ENCODE data around the gene PSD4.

- 0 out of 2 replicates have a peak, but pooled peaks have one; percentile 14 for TF ChIP-seq POLR2A (IDR thresholded peaks at IDR 0.05; ENCODE audit: low read depth, low read length)
- TF ChIP-seq POLR2AphosphoS5 (IDR thresholded peaks at IDR 0.05; ENCODE audit: low read depth, low read length) = no peak
Measured at GRCh38 chr2:113176696-113177355, 3.1 kb downstream of the PSD4 start.
